Hematopoietic multipotent progenitor cell (in vitro differentiated cells): ENCODE measurements around the gene SPOCK1. TPM values are rescaled to one million over a fixed set of nuclear protein-coding genes. Genes with fewer than 3 reads are reported as not detected.
"Not testable (repeated sequence)": the region's sequence is repeated elsewhere in the genome, so short reads cannot be mapped to it uniquely, and the experiment has no call there.

Experiments used
- DNase-seq, 3 donors: peaks; one replicate each; pipeline ENCODE4 v3.0.0-alpha.2; 2011 to 2015; ENCODE audit warnings: low read depth in 2 of 3, low spot score in 2 of 3
- total RNA-seq: library from RNA; depleted of rRNA; stranded (reverse); fragments of >200 nt; gene quantifications from one replicate; pipeline ENCODE4 v1.2.3, GENCODE V29; 2012

The SPOCK1 gene
- total RNA-seq, 1 donor: under 0.01 TPM

DNA sequence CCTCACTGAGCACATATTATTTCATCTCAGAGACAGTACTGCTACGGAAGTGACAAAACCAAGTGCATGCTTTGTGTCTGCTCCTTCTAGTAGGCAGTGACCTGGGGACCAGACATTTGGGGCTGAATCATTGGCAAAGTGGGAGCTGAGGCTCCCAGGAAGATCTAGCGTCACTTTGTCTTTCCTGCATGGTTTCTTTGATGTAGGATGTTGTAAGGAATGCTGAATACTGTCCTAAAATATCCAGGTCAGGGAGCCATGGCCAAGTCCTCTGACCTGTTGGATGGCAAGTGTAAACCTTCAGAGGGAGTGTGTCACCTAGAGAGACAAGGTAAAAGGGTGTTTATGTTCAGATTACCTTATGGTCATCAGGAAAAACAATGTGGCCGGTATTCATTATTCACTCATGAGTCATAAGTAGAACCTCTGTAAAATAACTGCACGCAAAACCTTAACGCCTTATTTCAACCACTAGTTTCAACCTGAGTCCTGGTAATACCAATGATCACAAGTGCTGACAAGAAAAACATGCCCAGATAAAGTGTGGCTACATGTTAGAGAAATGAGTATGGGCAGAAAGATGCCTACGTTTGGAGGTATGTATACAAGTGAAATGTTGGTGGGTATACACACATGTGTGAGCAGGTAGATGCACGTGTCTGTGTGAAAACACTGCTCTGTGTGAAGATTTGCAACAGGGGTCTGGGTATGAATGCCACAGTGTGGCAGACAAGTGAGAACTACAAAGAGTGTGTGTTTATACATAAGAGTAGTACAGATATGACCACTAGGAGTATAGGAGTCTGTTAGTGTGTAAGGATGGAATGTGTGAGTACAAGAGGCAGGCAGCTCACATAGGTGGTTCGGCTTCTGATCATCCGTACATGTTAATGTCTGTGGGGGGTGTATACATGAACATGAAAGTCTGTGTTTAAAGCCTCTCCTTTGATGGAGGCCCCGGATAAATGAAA, 263.9 kb downstream of the SPOCK1 start:
- no peak for DNase-seq

DNA sequence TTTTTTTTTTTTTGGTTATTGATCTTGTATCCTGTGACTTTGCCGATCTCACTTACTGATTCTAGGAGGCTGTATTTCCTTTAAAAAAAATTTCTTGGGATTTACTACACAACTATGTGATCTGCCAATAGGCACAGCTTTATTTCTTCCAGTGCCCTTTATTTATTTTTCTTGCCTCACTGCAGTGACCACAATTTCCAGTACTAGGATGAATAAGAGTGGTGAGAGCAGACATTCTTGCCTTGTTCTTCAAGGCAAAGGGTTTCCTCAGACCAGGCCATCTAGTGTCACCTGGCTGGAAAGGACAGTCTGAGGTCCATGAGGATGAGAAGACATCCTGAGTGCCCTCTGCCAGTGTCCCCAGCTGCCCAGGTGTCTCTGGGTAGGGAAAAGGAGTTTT, 265.4 kb downstream of the SPOCK1 start:
- no peak for DNase-seq

DNA sequence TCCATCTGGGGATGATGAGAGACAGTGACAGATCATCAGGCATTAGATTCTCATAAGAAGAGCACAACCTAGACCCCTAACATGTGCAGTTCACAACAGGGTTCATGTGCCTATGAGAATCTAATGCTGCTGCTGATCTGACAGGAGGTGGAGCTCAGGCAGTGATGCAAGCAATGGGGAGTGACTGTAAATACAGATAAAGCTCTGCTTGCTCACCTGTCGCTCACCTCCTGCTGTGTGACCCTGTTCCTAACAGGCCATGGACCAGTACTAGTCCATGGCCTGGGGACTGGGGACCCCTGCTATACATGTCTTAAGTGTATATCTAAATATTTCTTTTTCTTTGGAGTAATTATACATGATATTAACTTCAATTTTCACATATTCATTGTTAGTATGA, 265.8 kb downstream of the SPOCK1 start:
- not testable (repeated sequence) for DNase-seq

DNA sequence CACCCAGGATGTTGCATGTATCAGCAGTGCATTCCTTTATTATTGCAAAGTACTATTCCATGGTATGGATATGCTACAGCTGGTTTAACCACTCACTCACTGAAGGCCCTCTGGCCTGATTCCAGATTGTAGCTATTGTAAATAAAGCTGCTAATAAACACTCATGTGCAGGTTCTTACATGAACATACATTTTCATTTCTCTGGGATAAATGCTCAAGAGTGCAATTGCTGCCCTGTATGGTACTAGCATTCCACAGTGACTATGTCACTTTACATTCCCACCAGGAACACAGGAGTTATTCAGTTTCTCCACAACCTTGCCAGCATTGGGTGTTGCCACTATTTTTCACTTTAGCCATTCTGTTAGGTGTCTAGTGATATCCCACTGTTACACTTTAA, 267.6 kb downstream of the SPOCK1 start:
- no peak for DNase-seq

DNA sequence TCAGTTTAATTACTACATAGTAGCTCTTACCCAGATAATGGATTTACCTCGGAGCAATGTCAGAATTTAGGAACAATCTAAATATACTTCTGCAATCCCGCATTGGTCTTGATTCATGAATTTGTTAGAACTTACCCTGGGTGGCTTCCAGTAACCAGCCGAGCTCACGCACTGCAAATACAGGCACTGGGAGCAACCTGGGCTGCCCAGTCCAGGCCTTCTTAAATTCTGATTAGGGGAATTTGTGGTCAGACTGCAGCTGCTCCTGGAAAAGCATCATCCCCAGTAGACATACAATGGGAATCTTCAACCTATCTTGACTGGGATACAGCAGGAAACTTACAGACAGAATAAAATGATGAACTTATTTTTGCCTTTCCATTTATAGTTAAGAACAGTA, 270.3 kb downstream of the SPOCK1 start:
- DNase-seq: no peak

DNA sequence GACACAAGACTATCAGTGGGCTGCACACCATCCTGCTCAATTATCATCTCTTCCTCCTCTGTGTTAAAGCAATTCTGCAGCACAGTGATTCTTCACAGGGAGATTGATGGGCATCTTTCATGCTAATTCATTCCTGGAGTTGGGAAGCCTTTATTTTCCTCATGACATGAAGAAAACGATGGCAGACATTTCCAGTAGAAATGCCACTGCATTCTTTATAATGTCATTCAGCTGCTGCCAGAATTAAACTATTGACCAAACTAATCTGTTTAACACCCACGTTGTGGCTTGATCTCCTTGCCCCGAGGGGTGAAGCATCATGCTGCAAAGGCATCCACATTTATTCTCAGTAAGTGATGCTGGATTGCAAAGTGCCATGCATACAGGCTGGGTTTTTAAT, 273.0 kb downstream of the SPOCK1 start:
- DNase-seq: no peak

DNA sequence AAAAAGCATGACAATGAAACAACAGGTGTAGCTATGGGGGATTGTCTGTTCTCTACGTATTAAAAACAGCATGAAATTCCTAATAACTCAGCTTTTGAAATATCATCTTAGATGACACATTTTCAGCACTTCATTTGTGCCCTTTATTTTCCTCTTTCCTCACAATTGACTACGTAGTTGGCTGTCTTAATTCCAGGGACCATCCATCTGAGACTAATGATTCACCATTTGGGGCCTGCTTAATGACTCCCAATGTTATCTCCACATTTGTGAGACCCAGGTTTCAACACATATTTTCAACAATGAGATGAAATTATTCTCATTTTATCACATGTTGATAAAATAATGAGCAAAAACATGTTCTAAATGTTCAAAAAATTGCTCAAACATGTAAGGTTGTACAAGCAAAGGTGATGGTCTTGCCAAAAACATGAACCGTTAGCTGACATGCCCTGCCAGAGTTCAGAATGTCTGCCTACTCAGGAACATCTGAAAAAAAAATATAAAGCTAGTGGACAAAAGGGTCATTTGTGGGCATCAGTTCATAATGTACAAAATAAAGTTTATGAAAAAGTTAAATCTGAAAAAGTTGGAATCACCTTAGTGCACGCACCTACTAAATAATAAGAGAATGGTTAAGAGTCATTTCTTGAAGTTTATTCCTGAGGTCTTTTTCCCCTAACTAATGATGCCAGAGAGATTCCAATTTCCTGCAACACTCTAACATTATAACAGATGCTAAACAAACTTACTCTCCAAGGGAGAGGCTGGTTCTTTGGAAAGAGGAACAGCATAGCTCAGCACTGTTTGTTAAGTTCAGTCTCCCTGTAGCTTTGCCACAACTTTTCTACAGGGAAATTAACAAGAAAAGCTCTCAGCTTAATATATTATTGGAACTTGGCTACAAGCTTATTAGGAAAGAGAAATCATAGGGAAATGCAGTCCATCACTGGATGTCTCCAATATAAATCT, 275.5 kb downstream of the SPOCK1 start:
- no peak for DNase-seq

DNA sequence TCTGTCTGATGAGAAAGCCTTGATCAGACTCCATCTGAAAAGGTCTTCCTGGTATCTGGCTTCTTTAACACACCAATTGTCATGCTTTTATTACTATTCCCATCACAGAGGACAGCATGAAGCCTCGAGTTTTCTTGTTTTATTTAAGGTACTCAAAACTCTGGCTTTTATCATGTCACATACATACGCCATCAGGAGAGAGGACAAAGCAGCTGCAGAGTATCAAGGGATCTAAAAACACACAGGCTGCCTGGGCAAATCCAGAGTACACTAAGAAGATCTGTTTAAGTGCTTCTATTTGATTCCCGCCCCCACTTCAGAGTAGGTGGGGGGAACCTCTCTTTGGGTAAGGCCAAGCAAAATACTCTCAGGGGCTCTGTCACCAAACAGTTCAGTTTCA, 277.2 kb downstream of the SPOCK1 start:
- no peak for DNase-seq

DNA sequence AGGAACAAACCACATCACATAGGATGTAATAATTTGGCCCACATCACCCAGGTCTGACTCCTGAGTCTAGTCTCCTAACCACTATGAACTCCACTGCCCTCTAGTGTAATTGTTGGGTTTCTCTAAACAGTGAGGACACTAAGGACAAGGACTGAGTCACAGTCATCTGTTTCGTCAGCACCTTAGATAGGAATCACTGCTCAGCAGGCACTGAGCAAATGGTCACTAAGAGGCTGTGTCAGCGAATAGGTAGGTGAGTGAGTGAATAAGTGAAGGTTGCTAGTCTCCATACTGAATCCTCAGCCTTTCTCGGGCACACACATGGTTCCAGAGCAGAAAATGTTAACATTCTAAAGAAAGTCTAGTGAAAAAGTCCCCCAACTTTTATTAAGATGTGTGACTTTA, 278.6 kb downstream of the SPOCK1 start:
- DNase-seq: peak in 2 of 3 donors; percentile 9 to 29

DNA sequence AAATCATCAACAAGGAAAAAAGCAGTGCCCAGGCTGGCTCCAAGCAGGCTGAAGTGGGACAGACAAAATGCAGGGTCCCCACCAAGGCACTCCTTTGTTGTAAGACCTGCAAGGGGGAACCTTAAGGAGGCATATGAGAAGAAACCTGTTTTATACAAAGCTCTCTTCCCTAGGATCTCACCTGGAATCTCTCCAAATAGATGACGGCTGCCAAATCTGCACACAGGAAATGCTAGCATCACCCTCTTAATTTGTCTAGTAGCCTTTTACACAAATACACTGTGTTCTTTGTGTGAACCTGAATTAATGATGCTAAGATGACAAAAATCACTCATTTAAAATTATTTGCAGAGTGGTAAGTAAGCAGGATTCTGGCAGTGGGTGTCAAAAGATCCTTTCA, 280.2 kb downstream of the SPOCK1 start:
- no peak for DNase-seq

DNA sequence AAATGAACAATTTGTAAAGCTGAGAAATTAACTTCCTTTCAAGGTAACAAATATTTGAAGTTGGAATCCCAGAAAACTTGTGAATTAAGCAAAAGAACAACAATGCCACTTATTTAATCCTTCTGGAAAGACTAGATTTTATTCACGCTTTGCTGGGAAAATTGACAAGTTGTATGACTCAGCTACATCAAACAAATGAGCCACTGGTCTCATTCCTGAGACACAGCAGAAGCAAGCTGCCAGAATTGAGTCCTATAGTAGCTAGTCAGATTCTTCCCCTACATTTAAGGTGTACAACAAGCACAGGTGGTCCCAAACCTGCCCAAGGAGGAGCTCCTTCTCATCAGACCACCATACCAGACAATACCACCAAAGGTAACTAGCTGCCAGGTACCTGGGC, 280.7 kb downstream of the SPOCK1 start:
- DNase-seq: no peak

DNA sequence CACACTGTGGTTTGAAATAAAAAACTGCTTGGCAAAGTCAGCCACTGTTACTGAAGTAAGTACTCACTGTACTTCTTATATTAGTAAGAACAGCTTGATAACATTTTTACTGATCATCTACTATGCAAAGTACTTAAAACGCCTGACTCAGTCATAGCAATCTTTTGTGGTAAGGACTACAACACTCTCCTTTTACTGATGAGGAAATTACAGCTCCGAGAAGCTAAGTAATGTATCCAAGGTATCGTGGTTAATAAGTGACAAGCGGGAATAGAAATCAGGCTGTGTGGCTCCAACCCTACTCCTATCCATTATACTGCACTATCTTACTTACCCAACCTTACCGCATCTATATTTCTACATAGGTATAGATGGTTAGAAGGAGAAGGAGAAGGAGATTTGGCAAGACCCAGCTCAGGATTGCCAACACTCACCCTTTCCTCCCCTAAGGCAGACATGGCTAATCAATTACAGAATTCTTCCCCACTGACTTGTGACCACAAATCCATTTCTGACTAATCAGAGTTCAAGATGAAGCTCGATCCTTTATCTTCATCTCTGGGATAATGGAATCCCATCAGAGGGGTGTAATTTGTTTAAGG, 281.4 kb downstream of the SPOCK1 start:
- DNase-seq: no peak

DNA sequence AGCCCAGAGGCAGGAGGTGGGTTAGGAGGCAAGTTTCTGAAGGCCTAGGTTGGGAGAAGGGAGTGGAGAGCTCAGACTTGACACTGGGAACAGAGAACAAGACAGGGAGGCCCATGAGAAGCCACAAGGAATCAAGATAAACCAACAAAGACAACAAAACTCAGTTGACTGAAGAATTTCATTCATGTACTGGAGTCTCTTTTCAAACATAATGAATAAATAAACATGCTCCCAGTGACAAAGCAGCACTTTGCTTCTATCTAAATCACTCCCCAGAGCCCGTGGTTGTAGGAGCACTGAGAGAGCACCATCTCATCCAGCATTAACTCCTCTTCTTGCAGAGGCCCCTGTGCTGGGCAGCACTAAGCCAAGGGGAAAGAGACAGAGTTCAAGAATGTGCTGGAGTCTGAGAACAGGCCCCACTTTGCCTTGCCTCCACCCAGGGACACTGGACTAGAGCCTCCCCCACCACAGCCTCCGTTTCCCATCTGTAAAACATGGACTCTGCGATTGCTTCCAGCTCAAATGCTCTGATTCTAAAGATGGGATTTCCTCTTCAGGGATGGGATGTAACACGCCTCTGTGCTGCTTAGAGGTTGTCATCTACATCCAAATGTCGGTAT, 282.0 kb downstream of the SPOCK1 start:
- DNase-seq: no peak

DNA sequence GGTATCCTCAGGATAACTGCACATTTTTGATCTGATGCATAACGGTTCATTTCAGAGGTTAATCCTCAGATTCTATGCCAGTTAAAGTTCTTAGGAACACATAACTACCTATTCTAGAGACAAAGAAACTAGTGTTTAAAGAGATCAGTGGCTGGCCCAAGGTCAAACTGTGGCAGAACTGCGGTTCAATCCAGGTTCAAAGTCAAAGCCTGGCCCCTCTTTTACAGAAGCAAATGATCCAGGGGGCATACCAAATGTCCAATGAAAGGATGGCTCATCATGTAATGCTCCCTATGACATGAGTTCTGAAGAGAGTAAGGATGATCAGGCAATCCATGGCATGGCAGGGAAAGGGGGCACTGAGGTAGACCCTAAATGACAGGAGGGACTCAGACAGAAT, 283.3 kb downstream of the SPOCK1 start:
- DNase-seq: no peak

DNA sequence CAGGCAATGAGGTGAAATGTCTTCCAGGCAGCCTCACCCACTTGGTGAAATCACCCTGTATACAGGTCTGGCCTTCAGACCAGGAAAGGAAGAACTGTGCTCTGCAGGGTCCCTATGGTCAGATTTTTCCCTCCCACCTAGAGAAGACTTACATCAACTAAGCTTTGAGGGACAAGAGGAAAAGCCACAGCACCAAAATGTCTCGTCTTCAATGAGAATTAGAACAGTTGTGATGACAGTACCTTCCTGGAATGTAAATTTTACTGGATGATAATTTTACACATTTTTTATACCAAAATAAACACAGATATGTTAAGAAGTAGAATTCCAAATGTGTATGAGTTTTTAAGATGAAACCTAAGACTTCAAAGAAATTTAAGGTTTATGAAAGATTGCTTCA, 283.9 kb downstream of the SPOCK1 start:
- DNase-seq: no peak

DNA sequence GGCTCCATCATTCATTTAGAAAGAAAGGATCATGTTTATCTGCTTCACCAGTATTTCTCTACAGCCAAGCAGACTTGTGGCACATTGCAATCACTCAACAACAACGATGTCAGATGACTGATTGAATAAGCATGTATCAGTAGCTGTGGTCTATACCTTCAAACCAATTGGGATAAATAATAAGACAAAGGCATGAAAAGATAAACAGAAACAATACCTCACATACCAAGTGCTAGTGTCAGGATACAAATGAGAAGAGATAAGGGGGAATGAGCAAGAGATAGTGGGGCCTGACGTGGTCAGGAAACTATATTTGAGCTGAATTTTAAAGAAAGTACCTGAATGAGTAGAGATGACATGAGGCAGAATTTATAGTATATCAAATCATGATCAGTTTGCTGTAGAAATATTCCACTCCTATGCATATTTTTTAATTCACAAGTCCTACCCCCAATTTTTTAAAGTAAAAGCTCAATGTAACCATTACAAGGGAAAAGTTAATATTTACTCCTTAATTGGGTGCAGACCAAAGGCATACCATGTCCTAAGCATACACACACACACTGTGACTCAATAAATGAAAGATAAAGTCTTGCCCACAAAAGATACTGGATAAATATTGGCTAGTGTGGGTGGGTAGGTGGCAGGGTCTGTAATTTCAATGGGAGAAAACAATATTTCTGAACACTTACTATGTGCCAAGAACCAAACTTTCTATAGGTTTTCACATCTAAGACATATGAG, 284.5 kb downstream of the SPOCK1 start:
- no peak for DNase-seq

DNA sequence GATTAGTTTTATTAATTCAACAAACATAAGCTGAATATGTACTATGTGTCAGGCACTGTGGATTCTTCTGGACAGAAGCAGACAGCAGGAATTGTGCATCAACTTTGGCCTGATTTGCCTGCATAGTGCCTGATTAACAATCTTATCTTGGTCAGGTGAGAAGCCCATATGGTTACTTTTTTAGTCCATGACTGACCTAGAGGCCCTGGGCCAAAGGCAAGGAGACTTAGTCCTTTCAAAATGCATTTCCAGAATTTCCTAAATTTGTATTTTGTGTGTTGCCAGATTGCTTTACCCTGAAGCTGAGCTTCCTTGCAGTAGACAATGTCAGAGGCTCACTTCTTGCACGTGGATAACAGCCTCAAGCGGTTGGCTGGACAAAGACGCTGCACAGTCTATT, 286.7 kb downstream of the SPOCK1 start:
- no peak for DNase-seq

DNA sequence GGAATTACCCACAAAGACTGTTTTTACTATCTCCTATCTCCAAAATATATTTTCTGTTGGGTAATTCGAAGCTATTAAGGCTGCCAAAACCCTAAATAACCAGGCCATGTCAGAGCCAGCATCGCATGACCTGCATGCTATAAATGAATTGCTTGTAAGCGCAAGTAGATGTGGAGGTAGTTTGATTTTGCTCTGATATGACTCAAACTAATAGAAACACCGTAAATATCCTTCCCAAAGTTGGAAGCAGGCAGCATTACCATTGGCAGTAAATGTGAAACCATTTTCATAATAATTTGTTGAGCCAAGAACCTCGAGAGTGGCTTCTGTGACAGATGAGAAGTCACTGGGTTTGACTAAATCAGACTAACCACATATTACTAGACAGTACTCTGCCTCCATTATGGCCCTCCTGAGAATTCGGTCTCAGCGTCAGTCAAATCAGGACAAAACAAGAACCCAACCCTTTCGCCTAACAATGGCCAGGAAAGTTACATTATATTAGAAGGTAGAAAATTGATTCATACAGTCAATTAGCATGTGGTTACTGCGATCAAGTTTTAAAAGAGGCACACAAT, 289.8 kb downstream of the SPOCK1 start:
- DNase-seq: no peak

DNA sequence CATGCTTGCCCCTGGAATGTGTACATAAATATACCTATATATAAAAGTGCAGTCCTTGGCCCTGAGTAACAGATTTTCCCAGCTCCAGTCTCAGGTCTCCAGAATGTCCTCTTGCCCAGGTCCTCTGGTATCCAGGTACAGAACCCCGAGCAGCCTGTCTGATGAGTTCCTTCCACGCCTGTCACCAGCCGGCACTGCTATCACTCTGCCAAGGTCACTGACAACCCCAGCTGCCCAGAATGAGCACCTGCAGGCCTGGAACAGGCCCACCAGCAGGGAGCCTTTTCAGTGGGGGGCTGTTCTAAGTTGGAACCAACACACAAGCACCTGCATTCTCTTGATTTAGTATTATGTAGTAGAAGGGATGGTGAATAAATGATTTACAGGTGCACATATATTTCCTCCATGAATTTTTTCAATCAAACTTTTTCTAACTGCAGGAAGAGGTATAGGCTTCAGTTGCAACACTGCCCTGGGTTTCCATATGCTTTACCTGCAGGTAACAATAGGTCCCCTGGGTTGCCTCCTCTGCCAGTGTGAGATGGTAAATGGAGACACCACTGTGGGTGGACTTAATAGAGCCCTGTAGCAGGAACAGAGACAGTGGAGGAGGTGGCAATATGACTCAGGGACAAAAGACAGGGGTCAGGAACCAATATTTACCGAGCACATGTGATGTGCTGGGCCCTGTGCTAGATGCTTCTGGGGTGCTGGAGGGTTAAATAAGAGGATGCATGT, 291.9 kb downstream of the SPOCK1 start:
- DNase-seq: no peak
